Muscle of back (tissue), 11 donors: ENCODE results near the gene CCDC183. TPM values are rescaled to one million over a fixed set of nuclear protein-coding genes. Genes with fewer than 3 reads are reported as not detected.
A peak's percentile ranks its signal among the peaks of the same experiment; 100 is the strongest.

Experiments
- DNase-seq, 3 donors: peaks; one replicate each; pipeline versions ENCODE4 v3.0.0 to v3.0.0-alpha.2; 2013
- polyA plus RNA-seq, 10 donors: library from polyadenylated mRNA; unstranded; fragments of 120-200 nt; gene quantifications; one replicate each; pipeline ENCODE4 v1.2.1, GENCODE V29; 2013; ENCODE audit not compliant: insufficient read length in 10 of 10

The CCDC183 gene
- polyA plus RNA-seq, 10 donors = 1.1 to 3.3 (median 1.9) TPM

- peak; percentile 99 to 100 (median 99) for DNase-seq
Measured at GRCh38 chr9:136849038-136849959, 53.2 kb downstream of the CCDC183 start, which contains the start of gene PHPT1. TSS of gene PHPT1 (plus strand) at chr9:136849409. CDS start at chr9:136849431, 22 bp downstream.

GRCh38 chr9:136849960-136850865, 54.1 kb downstream of the CCDC183 start:
- peak in 1 of 3 donors; percentile 27 for DNase-seq

GRCh38 chr9:136850866-136851775, 55.0 kb downstream of the CCDC183 start:
- DNase-seq = peak in 1 of 3 donors; percentile 24

GRCh38 chr9:136851941-136852663, 56.0 kb downstream of the CCDC183 start, which contains the start of gene MAMDC4:
TSS of gene MAMDC4 (plus strand) at chr9:136852346. CDS start at chr9:136852417, 71 bp downstream.
- DNase-seq = peak in 1 of 3 donors; percentile 27

GRCh38 chr9:136852664-136853595, 56.8 kb downstream of the CCDC183 start:
- DNase-seq = peak in 1 of 3 donors; percentile 20

- DNase-seq = no peak
Measured at GRCh38 chr9:136853596-136854112, 57.5 kb downstream of the CCDC183 start.

- peak in 1 of 3 donors; percentile 32 for DNase-seq
Measured at GRCh38 chr9:136854113-136854841, 58.1 kb downstream of the CCDC183 start.

GRCh38 chr9:136854842-136855460, 58.8 kb downstream of the CCDC183 start:
- no peak for DNase-seq

- DNase-seq = peak in 1 of 3 donors; percentile 27
Measured at GRCh38 chr9:136855461-136856078, 59.4 kb downstream of the CCDC183 start.

GRCh38 chr9:136856079-136856476, 59.9 kb downstream of the CCDC183 start:
- DNase-seq = no peak

GRCh38 chr9:136856541-136857141, 60.5 kb downstream of the CCDC183 start:
- DNase-seq = no peak

- peak in 1 of 3 donors; percentile 9 for DNase-seq
Measured at GRCh38 chr9:136857166-136857565, 61.0 kb downstream of the CCDC183 start.
